Measurements from ENCODE around the gene AGBL4. TPM values are rescaled to one million over a fixed set of nuclear protein-coding genes. Genes with fewer than 3 reads are reported as not detected.

The AGBL4 gene
- total and polyA plus RNA-seq, 9 of the 15 experiments (the other 6 are each of a cell fraction or from before 2014, with no cell fraction given), result 0.11 TPM; not detected in 7

GRCh38 chr1:48741380-48741779, 1282.4 kb downstream of the AGBL4 start (continued):
- TF ChIP-seq ZBTB11 (CRISPR knock-in tag; IDR thresholded peaks at IDR 0.05) (no peak), ZC3H4 (CRISPR knock-in tag; IDR thresholded peaks at IDR 0.05; ENCODE audit: borderline replicate concordance) (no peak), USF1 (CRISPR knock-in tag; IDR thresholded peaks at IDR 0.05) (no peak), PATZ1 (CRISPR knock-in tag; IDR thresholded peaks at IDR 0.05; ENCODE audit: borderline replicate concordance) (no peak)
